Measurements from ENCODE around the gene CFAP73.

The CFAP73 gene

GRCh38 chr12:113142886-113143332 lies 6.6 kb upstream of the CFAP73 start:
- DNase-seq, result peak in 2 of 3 donors; percentile 52 to 58

GRCh38 chr12:113143959-113144358 lies 5.6 kb upstream of the CFAP73 start:
- no peak for DNase-seq

- DNase-seq, result no peak
Measured at GRCh38 chr12:113144806-113145205, 4.7 kb upstream of the CFAP73 start.

GRCh38 chr12:113145720-113146551 lies 3.6 kb upstream of the CFAP73 start:
- DNase-seq, result no peak

GRCh38 chr12:113146999-113147398 lies 2.5 kb upstream of the CFAP73 start:
- DNase-seq, result no peak

GRCh38 chr12:113151655-113152054 lies 2.1 kb downstream of the CFAP73 start:
- no peak for DNase-seq

GRCh38 chr12:113152196-113152834 lies 2.8 kb downstream of the CFAP73 start:
- DNase-seq, result no peak

GRCh38 chr12:113152835-113153814 lies 3.6 kb downstream of the CFAP73 start:
- peak; percentile 81 to 91 (median 89) for DNase-seq

GRCh38 chr12:113154351-113154973 lies 4.9 kb downstream of the CFAP73 start:
- DNase-seq, result peak; percentile 28 to 63 (median 43)

- no peak for DNase-seq
Measured at GRCh38 chr12:113155060-113155459, 5.5 kb downstream of the CFAP73 start.

GRCh38 chr12:113155646-113156045 lies 6.1 kb downstream of the CFAP73 start:
- no peak for DNase-seq

GRCh38 chr12:113157218-113157859 lies 7.8 kb downstream of the CFAP73 start:
- DNase-seq, result no peak

GRCh38 chr12:113158439-113159203 lies 9.1 kb downstream of the CFAP73 start:
- no peak for DNase-seq

- no peak for DNase-seq
Measured at GRCh38 chr12:113159937-113160336, 10.4 kb downstream of the CFAP73 start.

GRCh38 chr12:113161415-113162016 lies 12.0 kb downstream of the CFAP73 start:
- no peak for DNase-seq

- DNase-seq, result no peak
Measured at GRCh38 chr12:113162102-113163029, 12.8 kb downstream of the CFAP73 start.

- DNase-seq, result no peak
Measured at GRCh38 chr12:113163030-113163360, 13.5 kb downstream of the CFAP73 start.

GRCh38 chr12:113164014-113164413 lies 14.5 kb downstream of the CFAP73 start:
- DNase-seq, result no peak
